Right atrium auricular region (tissue), 2 donors: ENCODE results near the gene ITM2B. TPM values are rescaled to one million over a fixed set of nuclear protein-coding genes. Genes with fewer than 3 reads are reported as not detected.

Experiments
- DNase-seq: peaks from one replicate; pipeline ENCODE4 v3.0.0-alpha.2; 2019; ENCODE audit warnings: low spot score
- H3K27ac ChIP-seq, 2 donors: fragments of 200-600 bp; sonication (generic); 1 replicate in 1 of 2; 2 replicates in 1 of 2; pipeline ENCODE4 v1.5.1; 2016 to 2019
- H3K27me3 ChIP-seq, 2 donors: fragments of 200-600 bp; sonication (generic); one replicate each; pipeline versions ENCODE4 v1.5.1 to v1.6.0; 2017 to 2019
- H3K36me3 ChIP-seq: fragments of 200-600 bp; sonication (generic); one replicate; pipeline ENCODE4 v1.5.1; 2016
- H3K4me1 ChIP-seq, 2 donors: fragments of 200-600 bp; sonication (generic); one replicate each; pipeline versions ENCODE4 v1.5.1 to v1.6.0; 2017 to 2019
- H3K4me3 ChIP-seq, 2 donors: fragments of 200-600 bp; sonication (generic); 1 replicate in 1 of 2; 2 replicates in 1 of 2; pipeline ENCODE4 v1.5.1; 2017 to 2019; ENCODE audit warnings: mild to moderate bottlenecking in 1 of 2, moderate library complexity in 1 of 2
- H3K9me3 ChIP-seq, 2 donors: fragments of 200-600 bp; sonication (generic); one replicate each; pipeline ENCODE4 v1.5.1; 2019
- total RNA-seq, 2 donors: library from RNA; depleted of rRNA; stranded (reverse); fragments of >200 nt; gene quantifications; one replicate each; pipeline ENCODE4 v1.1.0, GENCODE V29; 2016
- TF ChIP-seq, protein P1 (sequence below), 2 donors: fragments of 200-600 bp; sonication (generic); IDR thresholded peaks; one replicate each; pipeline ENCODE4 v1.5.1; 2019; ENCODE audit warnings: antibody characterized with exemption in 2 of 2

ITM2B gene
- total RNA-seq, 2 donors from 2014 or later = 495 to 570 TPM

- TF ChIP-seq, protein P1, sequence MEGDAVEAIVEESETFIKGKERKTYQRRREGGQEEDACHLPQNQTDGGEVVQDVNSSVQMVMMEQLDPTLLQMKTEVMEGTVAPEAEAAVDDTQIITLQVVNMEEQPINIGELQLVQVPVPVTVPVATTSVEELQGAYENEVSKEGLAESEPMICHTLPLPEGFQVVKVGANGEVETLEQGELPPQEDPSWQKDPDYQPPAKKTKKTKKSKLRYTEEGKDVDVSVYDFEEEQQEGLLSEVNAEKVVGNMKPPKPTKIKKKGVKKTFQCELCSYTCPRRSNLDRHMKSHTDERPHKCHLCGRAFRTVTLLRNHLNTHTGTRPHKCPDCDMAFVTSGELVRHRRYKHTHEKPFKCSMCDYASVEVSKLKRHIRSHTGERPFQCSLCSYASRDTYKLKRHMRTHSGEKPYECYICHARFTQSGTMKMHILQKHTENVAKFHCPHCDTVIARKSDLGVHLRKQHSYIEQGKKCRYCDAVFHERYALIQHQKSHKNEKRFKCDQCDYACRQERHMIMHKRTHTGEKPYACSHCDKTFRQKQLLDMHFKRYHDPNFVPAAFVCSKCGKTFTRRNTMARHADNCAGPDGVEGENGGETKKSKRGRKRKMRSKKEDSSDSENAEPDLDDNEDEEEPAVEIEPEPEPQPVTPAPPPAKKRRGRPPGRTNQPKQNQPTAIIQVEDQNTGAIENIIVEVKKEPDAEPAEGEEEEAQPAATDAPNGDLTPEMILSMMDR (IDR thresholded peaks at IDR 0.05) = no peak
- H3K36me3 ChIP-seq = peaks cover 55% of the 10 kb centered on the region
Measured at GRCh38 chr13:48264058-48264457, 31.1 kb downstream of the ITM2B start.

DNA sequence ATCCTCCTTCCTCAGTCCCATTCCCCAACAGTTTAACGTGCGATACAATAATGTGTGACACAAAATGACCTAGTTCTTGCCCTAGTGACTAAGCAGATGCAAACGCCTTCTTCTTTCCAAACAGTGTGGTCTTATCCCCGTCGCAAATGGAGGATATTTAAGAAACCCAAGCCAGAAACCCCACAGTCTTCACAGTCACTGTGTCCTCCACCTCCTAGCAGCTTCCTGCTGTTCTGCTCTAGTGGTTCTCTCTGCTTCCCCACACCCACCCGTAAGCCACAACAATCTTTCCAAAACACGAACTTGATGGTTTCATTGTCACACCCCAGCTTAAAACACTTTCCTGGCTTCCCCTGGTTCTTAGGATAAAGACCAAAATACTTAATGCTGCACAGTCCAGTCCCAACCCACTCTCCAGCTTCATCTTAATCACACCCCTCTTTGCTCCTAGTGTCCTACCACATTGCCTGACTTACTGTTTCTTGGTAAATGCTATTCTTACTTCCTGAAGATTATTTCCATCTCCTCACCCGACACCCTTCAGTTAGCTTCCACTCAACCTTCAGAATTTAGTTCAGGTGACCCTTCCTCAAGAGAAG, 32.3 kb downstream of the ITM2B start:
- H3K27me3 ChIP-seq = no peaks in the 10 kb centered on the region
- no peak for DNase-seq
- TF ChIP-seq, protein P1 (IDR thresholded peaks at IDR 0.05) = no peak
- H3K4me3 ChIP-seq = no peak overlapping the region
- H3K9me3 ChIP-seq = no peaks in the 10 kb centered on the region
- H3K36me3 ChIP-seq = peaks cover 48% of the 10 kb centered on the region
- H3K27ac ChIP-seq = no peak overlapping the region
- H3K4me1 ChIP-seq = peaks cover 0 to 30% of the 10 kb centered on the region in 2 donors

More at GRCh38 chr13:48264058-48264457, 31.1 kb downstream of the ITM2B start:
- no peaks in the 10 kb centered on the region for H3K27me3 ChIP-seq
- no peak overlapping the region for H3K4me3 ChIP-seq
- H3K4me1 ChIP-seq = peaks cover 0 to 25% of the 10 kb centered on the region in 2 donors
- DNase-seq = no peak
- H3K27ac ChIP-seq = no peak overlapping the region
- H3K9me3 ChIP-seq = no peaks in the 10 kb centered on the region

GRCh38 chr13:48266150-48266549, 33.1 kb downstream of the ITM2B start:
- DNase-seq = no peak
- peaks cover 0 to 30% of the 10 kb centered on the region in 2 donors for H3K4me1 ChIP-seq
- no peak overlapping the region for H3K27ac ChIP-seq
- H3K27me3 ChIP-seq = no peaks in the 10 kb centered on the region
- peaks cover 43% of the 10 kb centered on the region for H3K36me3 ChIP-seq
- H3K9me3 ChIP-seq = no peaks in the 10 kb centered on the region
- TF ChIP-seq, protein P1 (IDR thresholded peaks at IDR 0.05) = no peak
- H3K4me3 ChIP-seq = no peak overlapping the region

GRCh38 chr13:48266701-48267639, 34.0 kb downstream of the ITM2B start:
- H3K4me3 ChIP-seq = no peak overlapping the region
- no peak for DNase-seq
- peaks cover 37% of the 10 kb centered on the region for H3K36me3 ChIP-seq
- H3K4me1 ChIP-seq = peaks cover 0 to 30% of the 10 kb centered on the region in 2 donors
- H3K9me3 ChIP-seq = no peaks in the 10 kb centered on the region
- H3K27ac ChIP-seq = peak overlapping the region in 1 of 2 donors; percentile 19
- TF ChIP-seq, protein P1 (IDR thresholded peaks at IDR 0.05) = no peak
- no peaks in the 10 kb centered on the region for H3K27me3 ChIP-seq

GRCh38 chr13:48268019-48268418, 35.0 kb downstream of the ITM2B start:
- Histone ChIP-seq H3K9me3 (no peaks in the 10 kb centered on the region), H3K4me1 (peaks cover 0 to 30% of the 10 kb centered on the region in 2 donors), H3K27me3 (no peaks in the 10 kb centered on the region), H3K27ac (no peak overlapping the region), H3K4me3 (no peak overlapping the region), H3K36me3 (peaks cover 27% of the 10 kb centered on the region)
- TF ChIP-seq, protein P1 (IDR thresholded peaks at IDR 0.05) = no peak
- no peak for DNase-seq
